Body of pancreas (tissue), 4 donors: ENCODE data around the gene TMEM50B.

Experiments used
- CTCF ChIP-seq, 7 experiments: fragments of 450-650 bp in 4 of 7; fragments of 200-600 bp in 3 of 7; sonication (generic) in 3 of 7; IDR thresholded peaks; one replicate each; pipeline ENCODE4 v1.5.1; 2016 to 2019; ENCODE audit warnings: antibody characterized with exemption in 7 of 7
- POLR2A ChIP-seq, 3 donors: fragments of 450-650 bp; IDR thresholded peaks; one replicate each; pipeline ENCODE4 v1.6.1; 2016; ENCODE audit warnings: antibody characterized with exemption in 3 of 3, mild to moderate bottlenecking in 2 of 3

- TF ChIP-seq CTCF (IDR thresholded peaks at IDR 0.05) (no peak), POLR2A (IDR thresholded peaks at IDR 0.05) (no peak)
Observed at GRCh38 chr21:33522297-33522952, 42.7 kb upstream of the TMEM50B start.
